ENCODE results near the gene PTOV1.

PTOV1 gene

GRCh38 chr19:49836176-49837008 is 14.6 kb upstream of the PTOV1 start:
- Histone ChIP-seq H3K27me3 (replicated peaks; ENCODE audit: insufficient read depth, low read length) (no peaks in the 10 kb centered on the region), H3K9me2 (replicated peaks; ENCODE audit: insufficient read depth, low read length) (no peaks in the 10 kb centered on the region), H3K4me3 (ENCODE audit: low read length) (no peak overlapping the region), H3K36me3 (replicated peaks; ENCODE audit: insufficient read depth, low read length) (no peaks in the 10 kb centered on the region), H3K9ac (ENCODE audit: low read length) (no peak overlapping the region), H3K79me2 (ENCODE audit: low read length) (no peaks in the 10 kb centered on the region), H3F3A (ENCODE audit: insufficient read depth, low read length) (no peaks in the 10 kb centered on the region; the same call in 1 of the 2 replicates), H3K27ac (ENCODE audit: low read length) (no peak overlapping the region), H4K20me1 (ENCODE audit: insufficient read depth, low read length) (no peaks in the 10 kb centered on the region), H3K4me1 (ENCODE audit: low read length) (no peaks in the 10 kb centered on the region), H3K9me3 (replicated peaks; ENCODE audit: insufficient read depth, low read length) (no peaks in the 10 kb centered on the region), H3K4me2 (ENCODE audit: low read depth, low read length) (no peak overlapping the region), H2AFZ (ENCODE audit: low read length) (no peak overlapping the region)
- TF ChIP-seq EZH2 (optimal IDR thresholded peaks at IDR 0.05; ENCODE audit: low read depth, low read length) (no peak), EZH2phosphoT487 (IDR thresholded peaks at IDR 0.05; ENCODE audit: low read length) (no peak)
- TF ChIP-seq, protein P1, sequence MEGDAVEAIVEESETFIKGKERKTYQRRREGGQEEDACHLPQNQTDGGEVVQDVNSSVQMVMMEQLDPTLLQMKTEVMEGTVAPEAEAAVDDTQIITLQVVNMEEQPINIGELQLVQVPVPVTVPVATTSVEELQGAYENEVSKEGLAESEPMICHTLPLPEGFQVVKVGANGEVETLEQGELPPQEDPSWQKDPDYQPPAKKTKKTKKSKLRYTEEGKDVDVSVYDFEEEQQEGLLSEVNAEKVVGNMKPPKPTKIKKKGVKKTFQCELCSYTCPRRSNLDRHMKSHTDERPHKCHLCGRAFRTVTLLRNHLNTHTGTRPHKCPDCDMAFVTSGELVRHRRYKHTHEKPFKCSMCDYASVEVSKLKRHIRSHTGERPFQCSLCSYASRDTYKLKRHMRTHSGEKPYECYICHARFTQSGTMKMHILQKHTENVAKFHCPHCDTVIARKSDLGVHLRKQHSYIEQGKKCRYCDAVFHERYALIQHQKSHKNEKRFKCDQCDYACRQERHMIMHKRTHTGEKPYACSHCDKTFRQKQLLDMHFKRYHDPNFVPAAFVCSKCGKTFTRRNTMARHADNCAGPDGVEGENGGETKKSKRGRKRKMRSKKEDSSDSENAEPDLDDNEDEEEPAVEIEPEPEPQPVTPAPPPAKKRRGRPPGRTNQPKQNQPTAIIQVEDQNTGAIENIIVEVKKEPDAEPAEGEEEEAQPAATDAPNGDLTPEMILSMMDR (IDR thresholded peaks at IDR 0.05; ENCODE audit: low read length): no peak
- DNase-seq: no peak

- H3K36me3 ChIP-seq (replicated peaks; ENCODE audit: insufficient read depth, low read length): no peaks in the 10 kb centered on the region
- no peaks in the 10 kb centered on the region; the same call in 1 of the 2 replicates for H3F3A ChIP-seq (ENCODE audit: insufficient read depth, low read length)
- H4K20me1 ChIP-seq (ENCODE audit: insufficient read depth, low read length): no peaks in the 10 kb centered on the region
- TF ChIP-seq, protein P1 (IDR thresholded peaks at IDR 0.05; ENCODE audit: low read length): no peak
- no peak for TF ChIP-seq EZH2 (optimal IDR thresholded peaks at IDR 0.05; ENCODE audit: low read depth, low read length)
- no peak for TF ChIP-seq EZH2phosphoT487 (IDR thresholded peaks at IDR 0.05; ENCODE audit: low read length)
- no peaks in the 10 kb centered on the region for H3K9me3 ChIP-seq (replicated peaks; ENCODE audit: insufficient read depth, low read length)
- H3K27ac ChIP-seq (ENCODE audit: low read length): no peak overlapping the region
- no peak overlapping the region for H2AFZ ChIP-seq (ENCODE audit: low read length)
- H3K4me2 ChIP-seq (ENCODE audit: low read depth, low read length): no peak overlapping the region
- no peaks in the 10 kb centered on the region for H3K9me2 ChIP-seq (replicated peaks; ENCODE audit: insufficient read depth, low read length)
- no peak overlapping the region for H3K9ac ChIP-seq (ENCODE audit: low read length)
- H3K4me3 ChIP-seq (ENCODE audit: low read length): no peak overlapping the region
- no peaks in the 10 kb centered on the region for H3K27me3 ChIP-seq (replicated peaks; ENCODE audit: insufficient read depth, low read length)
- no peaks in the 10 kb centered on the region for H3K79me2 ChIP-seq (ENCODE audit: low read length)
- H3K4me1 ChIP-seq (ENCODE audit: low read length): no peaks in the 10 kb centered on the region
- DNase-seq: no peak
Observed at GRCh38 chr19:49837009-49837310, 14.0 kb upstream of the PTOV1 start.

GRCh38 chr19:49837425-49837824 is 13.5 kb upstream of the PTOV1 start:
- no peak for TF ChIP-seq EZH2phosphoT487 (IDR thresholded peaks at IDR 0.05; ENCODE audit: low read length)
- no peak for TF ChIP-seq EZH2 (optimal IDR thresholded peaks at IDR 0.05; ENCODE audit: low read depth, low read length)
- TF ChIP-seq, protein P1 (IDR thresholded peaks at IDR 0.05; ENCODE audit: low read length): no peak
- no peaks in the 10 kb centered on the region for H3K9me2 ChIP-seq (replicated peaks; ENCODE audit: insufficient read depth, low read length)
- H3K4me1 ChIP-seq (ENCODE audit: low read length): no peaks in the 10 kb centered on the region
- H3K27me3 ChIP-seq (replicated peaks; ENCODE audit: insufficient read depth, low read length): no peaks in the 10 kb centered on the region
- no peak overlapping the region for H3K27ac ChIP-seq (ENCODE audit: low read length)
- no peaks in the 10 kb centered on the region for H3K79me2 ChIP-seq (ENCODE audit: low read length)
- H4K20me1 ChIP-seq (ENCODE audit: insufficient read depth, low read length): no peaks in the 10 kb centered on the region
- H2AFZ ChIP-seq (ENCODE audit: low read length): no peak overlapping the region
- H3K4me2 ChIP-seq (ENCODE audit: low read depth, low read length): no peak overlapping the region
- H3K4me3 ChIP-seq (ENCODE audit: low read length): no peak overlapping the region
- H3K36me3 ChIP-seq (replicated peaks; ENCODE audit: insufficient read depth, low read length): no peaks in the 10 kb centered on the region
- H3K9ac ChIP-seq (ENCODE audit: low read length): no peak overlapping the region
- no peak for DNase-seq
- no peaks in the 10 kb centered on the region; the same call in 1 of the 2 replicates for H3F3A ChIP-seq (ENCODE audit: insufficient read depth, low read length)
- H3K9me3 ChIP-seq (replicated peaks; ENCODE audit: insufficient read depth, low read length): no peaks in the 10 kb centered on the region

Data from MM.1S (cell line).